Stimulated activated naive CD8-positive, alpha-beta T cell treated with anti-CD3 and anti-CD28 coated beads, Interleukin-15, Interleukin-2, amounts not matched to agents 100 ng/mL and 50 ng/mL, for 24 hours (primary cell): ENCODE measurements around the gene GMPR2.

ENCODE experiments used
- H3K27ac Mint-ChIP-seq: one replicate; pipeline ENCODE4 v1.8.0; 2021; ENCODE audit warnings: mild to moderate bottlenecking, mixed read lengths
- H3K27me3 Mint-ChIP-seq: one replicate; pipeline ENCODE4 v1.8.0; 2021; ENCODE audit warnings: mixed read lengths
- H3K36me3 Mint-ChIP-seq: one replicate; pipeline ENCODE4 v1.8.0; 2021; ENCODE audit warnings: low read depth, mixed read lengths
- H3K4me1 Mint-ChIP-seq: one replicate; pipeline ENCODE4 v1.8.0; 2021; ENCODE audit warnings: low read depth, mixed read lengths
- H3K4me3 Mint-ChIP-seq: one replicate; pipeline ENCODE4 v1.8.0; 2021; ENCODE audit warnings: mild to moderate bottlenecking, mixed read lengths
- H3K9me3 Mint-ChIP-seq: one replicate; pipeline ENCODE4 v1.8.0; 2021; ENCODE audit warnings: mixed read lengths

The GMPR2 gene

DNA sequence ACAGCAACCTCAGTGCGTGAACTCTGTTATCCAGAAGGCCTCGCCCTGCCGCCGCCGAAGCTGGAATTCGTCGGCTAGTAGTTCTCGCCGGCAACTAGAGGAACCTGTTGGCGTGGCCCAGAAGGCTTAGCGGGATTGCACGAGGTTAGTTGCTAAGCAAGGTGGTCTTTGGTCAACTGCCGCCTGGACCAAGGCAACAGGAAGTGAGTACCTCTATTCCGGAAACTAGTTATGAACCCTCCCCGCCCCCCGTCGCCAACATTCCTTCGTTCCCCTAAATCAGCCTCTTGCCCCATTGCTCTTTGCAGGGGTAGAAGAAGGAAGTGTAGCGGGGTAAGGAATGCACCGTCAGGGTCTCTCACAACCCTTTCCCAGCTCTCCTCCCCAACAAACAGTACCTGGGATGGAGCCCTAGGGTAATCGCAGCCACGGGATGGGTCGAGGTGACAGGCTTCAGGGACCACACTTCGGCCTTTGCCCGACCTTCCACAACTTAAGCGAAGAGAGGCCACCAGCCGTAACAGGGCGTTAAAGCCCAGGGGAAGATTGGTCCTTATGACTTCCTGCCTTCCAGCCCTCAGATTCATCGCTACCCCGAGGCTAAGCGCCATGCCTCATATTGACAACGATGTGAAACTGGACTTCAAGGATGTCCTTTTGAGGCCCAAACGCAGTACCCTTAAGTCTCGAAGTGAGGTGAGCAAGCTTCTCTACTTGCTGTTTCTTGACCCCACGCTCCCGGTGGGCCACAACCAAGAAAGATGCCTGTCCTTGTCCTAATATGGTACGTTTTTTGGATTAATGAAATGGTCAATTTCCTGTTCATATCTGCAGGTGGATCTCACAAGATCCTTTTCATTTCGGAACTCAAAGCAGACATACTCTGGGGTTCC lies at the start of gene GMPR2:
GMPR2 (plus strand) TSS at position 285 of the 893 bp plus-strand sequence; CDS start at position 610, 325 bp downstream.
- H3K4me1 Mint-ChIP-seq, result peaks cover 66% of the 10 kb centered on the region
- H3K27me3 Mint-ChIP-seq, result no peaks in the 10 kb centered on the region
- H3K27ac Mint-ChIP-seq, result peak within 1 kb of the TSS; percentile 91
- H3K36me3 Mint-ChIP-seq, result peaks cover 45% of the 10 kb centered on the region
- H3K9me3 Mint-ChIP-seq, result no peaks in the 10 kb centered on the region
- H3K4me3 Mint-ChIP-seq, result peak within 1 kb of the TSS; percentile 98

DNA sequence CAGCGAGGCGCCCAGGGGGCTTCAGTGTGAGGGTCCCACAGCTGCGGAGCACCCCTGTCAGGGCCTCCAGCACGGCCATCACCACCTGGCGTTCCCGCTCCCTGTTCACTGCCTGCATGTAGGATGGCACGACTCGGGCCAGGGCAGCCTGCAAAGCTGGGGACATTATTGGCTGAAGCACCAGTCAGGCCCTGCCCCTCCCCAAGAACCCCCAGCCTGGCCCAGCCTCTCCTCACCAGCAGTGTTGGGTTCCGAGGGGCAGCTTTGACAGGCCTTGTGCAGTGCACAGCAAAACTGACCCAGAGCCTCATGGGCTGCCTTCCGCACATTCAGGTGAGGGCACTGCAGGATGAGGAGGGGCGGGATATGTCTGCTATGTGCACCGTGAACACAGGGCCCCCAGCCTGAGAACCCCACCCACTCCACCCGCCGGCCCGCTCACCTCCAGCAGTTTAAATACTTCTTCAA lies 49.7 kb upstream of the GMPR2 start:
- Mint-ChIP-seq H3K9me3 (no peaks in the 10 kb centered on the region), H3K27ac (no peak overlapping the region), H3K27me3 (no peaks in the 10 kb centered on the region), H3K4me3 (no peak overlapping the region), H3K36me3 (peaks cover 63% of the 10 kb centered on the region), H3K4me1 (peaks cover 16% of the 10 kb centered on the region)

DNA sequence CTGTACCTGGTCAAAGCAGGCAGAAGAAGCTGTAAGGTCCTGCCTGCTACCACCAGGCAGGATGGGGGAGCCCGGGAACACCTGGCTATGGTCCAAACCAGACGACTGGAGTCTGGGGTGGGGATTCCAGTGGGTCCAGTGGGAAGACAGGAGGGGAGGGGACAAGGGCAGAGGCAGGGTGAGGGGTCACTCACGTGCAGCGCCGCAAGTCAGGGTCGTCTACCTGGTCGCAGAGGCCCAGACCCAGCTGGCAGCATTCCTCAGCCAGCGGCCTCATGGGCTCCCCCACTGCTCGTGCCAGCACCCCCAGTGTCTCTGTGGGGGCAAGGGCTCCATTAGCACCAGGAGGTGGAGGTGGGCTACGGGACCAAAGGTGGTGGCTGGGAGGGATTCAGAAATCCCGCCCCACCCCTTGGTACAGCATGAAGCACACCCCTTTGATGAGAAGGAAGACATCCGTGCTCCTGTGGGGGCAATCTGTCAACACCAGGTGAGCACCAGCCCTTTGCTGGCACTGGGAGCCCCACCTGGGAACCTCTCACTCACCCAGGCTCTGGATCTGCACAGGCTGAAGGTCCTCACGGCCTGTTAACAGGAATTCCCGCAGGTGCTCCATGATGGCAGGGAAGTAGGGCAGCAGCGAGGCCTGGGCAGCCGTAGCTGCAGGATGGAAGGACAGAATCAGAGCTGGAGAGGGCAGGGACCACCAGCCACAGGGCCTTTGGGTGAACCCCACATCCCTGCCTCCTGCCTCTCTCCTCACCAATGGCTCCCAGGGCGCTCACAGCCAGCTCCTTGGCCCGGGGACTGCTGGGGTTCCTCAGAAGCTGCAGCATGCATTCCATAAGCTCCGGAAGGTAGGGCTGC lies 48.4 kb upstream of the GMPR2 start:
- Mint-ChIP-seq H3K4me3 (no peak overlapping the region), H3K36me3 (peaks cover 57% of the 10 kb centered on the region), H3K27ac (no peak overlapping the region), H3K4me1 (peaks cover 23% of the 10 kb centered on the region), H3K27me3 (no peaks in the 10 kb centered on the region), H3K9me3 (no peaks in the 10 kb centered on the region)

DNA sequence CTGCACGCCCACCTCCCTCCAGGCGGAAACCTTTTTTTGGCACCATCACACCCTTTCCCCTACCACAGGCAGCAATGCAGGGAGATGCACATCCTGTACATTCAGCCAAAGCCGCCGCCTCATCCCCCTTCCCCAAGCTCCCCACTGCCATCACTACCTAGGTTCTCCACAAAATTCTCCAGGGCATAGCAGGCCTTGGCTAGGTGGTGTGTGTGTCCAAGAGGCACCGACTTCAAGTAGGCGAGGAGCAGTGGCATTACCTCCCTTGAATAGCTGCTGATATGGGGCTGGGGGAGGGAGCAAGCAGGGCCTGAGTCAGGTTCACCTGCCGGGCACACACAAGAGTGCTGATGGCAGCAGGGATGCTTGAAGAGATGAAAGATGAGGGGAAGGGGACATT lies 47.7 kb upstream of the GMPR2 start:
- H3K27ac Mint-ChIP-seq, result no peak overlapping the region
- no peaks in the 10 kb centered on the region for H3K27me3 Mint-ChIP-seq
- H3K4me3 Mint-ChIP-seq, result no peak overlapping the region
- H3K9me3 Mint-ChIP-seq, result no peaks in the 10 kb centered on the region
- peaks cover 54% of the 10 kb centered on the region for H3K36me3 Mint-ChIP-seq
- H3K4me1 Mint-ChIP-seq, result peaks cover 27% of the 10 kb centered on the region

DNA sequence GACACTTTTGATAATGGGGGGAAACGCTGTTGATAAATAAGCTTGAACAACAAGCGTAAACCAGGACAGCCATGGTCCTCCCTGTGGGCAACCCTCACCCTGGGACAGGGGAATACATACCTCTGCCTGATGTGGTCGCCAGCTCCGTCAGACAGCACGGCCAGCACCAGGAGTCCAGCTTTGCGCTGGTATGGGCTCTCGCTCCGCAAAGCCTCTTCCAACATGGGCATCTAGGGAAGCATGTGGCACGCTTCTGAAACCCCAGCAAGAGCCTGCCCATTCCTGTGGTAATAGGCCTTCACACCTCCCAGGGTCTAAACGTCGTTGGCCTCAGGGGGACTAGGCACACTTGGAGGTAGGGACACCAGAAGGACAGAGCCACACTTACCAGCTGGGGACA lies 47.0 kb upstream of the GMPR2 start:
- H3K27ac Mint-ChIP-seq, result peak overlapping the region; percentile 55
- no peaks in the 10 kb centered on the region for H3K27me3 Mint-ChIP-seq
- H3K4me3 Mint-ChIP-seq, result no peak overlapping the region
- no peaks in the 10 kb centered on the region for H3K9me3 Mint-ChIP-seq
- H3K4me1 Mint-ChIP-seq, result peaks cover 32% of the 10 kb centered on the region
- H3K36me3 Mint-ChIP-seq, result peaks cover 57% of the 10 kb centered on the region

DNA sequence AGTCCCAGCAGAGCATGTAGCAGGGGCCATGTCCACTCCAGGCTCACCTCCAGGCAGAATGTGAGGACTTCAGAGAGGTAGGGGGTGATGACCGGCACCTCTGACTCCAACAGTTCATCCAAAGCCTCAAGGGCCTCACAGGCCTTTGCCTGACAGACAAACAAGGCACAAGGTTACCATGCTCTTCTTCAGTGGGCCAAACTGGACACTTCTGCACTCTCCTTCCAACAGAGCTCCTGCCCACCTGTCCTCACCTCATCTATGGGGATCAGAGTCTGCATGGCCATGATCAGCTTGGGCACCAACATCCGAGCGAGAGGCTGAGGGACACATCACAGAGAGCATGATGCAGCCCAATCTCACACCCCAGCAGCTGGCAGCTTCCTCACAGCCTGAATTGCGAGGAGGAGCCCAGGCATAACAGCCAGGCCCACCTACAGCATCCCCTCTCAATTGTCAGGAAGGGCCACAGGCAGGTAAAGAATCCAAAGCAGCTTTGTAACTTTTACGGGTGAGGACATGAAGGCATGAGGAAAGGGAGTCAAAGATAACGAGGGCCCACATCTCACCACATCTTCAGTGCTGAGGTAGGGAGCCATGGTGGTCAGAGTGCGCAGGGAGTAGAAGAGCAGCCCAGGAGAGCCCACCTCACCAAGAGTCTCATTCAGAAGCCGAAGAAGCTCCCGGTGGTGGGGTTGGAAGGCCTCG lies 45.7 kb upstream of the GMPR2 start:
- Mint-ChIP-seq H3K36me3 (peaks cover 54% of the 10 kb centered on the region), H3K27me3 (no peaks in the 10 kb centered on the region), H3K27ac (peak overlapping the region; percentile 59), H3K4me1 (peaks cover 34% of the 10 kb centered on the region), H3K9me3 (no peaks in the 10 kb centered on the region), H3K4me3 (peak overlapping the region; percentile 90)

DNA sequence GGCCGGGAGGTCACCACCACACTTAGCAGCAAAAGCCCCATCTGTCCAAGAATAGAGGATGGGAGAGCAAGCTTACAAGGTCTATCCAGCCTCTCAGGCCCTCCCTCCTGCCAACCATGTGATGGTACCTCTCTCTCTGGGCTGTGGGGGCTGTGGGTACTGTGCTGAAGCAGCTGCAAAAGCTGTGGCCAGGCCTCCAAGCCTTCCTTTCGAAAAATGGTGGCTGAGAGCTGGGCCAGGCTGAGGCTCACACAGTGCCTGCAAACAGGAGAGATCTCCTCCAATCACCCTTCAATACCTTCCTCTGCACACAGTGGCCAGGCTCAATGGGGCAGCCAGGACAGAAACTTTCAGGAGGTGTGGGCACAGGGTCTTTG lies 45.2 kb upstream of the GMPR2 start:
- Mint-ChIP-seq H3K27me3 (no peaks in the 10 kb centered on the region), H3K27ac (peak overlapping the region; percentile 95), H3K36me3 (peaks cover 53% of the 10 kb centered on the region), H3K9me3 (no peaks in the 10 kb centered on the region), H3K4me1 (peaks cover 39% of the 10 kb centered on the region), H3K4me3 (peak overlapping the region; percentile 90)

DNA sequence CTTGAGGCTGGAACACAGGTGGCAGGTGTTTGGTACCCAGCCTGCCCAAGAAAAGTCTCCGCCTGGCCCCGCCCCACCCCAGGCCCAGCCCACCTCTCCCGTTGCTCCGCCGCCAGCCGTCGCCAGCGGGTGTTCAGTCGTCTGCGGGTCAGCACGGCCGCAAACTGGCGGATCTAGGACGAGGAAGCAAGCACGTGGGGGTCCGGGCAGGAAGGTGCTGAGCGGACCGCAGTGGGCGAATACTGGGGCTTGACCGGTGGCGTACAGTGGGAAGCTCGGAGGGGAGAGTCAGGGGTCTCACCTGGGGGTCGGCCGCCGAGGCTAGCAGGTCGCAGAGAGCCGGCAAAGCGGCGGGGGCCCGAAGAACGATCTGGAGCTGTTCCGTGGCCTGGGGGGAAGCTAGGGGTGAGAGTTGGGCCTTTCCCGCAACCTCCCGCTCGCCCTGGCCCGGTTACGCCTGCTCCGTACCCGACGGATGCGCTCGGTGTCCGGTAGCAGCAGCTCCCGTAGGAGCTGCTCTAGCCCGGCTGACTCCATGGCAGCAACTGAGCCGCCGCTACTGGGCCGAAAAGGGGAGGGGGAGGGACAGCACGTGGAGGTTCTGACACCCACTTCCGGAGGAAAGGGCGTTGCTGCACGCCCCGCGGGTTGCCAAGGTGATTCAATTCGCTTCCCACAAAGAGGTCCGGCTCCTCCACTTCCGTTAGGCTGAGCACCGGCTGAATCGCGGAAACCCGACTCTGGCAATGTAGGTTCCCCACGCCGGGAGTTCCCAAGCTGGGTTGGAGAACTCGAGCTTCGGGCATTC lies 44.3 kb upstream of the GMPR2 start, which contains the start of gene IPO4:
IPO4 (minus strand) TSS at position 566 of the 808 bp plus-strand sequence; CDS start at position 537, 29 bp downstream.
- peaks cover 53% of the 10 kb centered on the region for H3K36me3 Mint-ChIP-seq
- peak within 1 kb of the TSS; percentile 90 for H3K4me3 Mint-ChIP-seq
- peaks cover 46% of the 10 kb centered on the region for H3K4me1 Mint-ChIP-seq
- H3K9me3 Mint-ChIP-seq, result no peaks in the 10 kb centered on the region
- peak within 1 kb of the TSS; percentile 95 for H3K27ac Mint-ChIP-seq
- H3K27me3 Mint-ChIP-seq, result no peaks in the 10 kb centered on the region

DNA sequence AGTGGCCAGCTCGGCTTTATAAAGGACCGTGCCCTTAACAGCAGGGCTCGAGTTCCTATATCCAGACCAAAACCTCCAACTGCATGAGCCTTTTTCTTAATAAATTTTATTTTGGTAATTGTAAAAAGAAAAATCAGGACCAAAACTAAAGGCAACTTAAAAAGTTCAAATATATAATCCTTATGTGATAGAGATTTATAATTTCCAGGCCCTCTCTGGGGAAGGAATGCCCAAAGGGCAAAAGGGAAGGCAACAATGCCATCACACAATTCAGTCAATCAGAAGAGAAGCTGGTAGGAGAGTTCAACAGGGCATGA lies 43.7 kb upstream of the GMPR2 start:
- peaks cover 48% of the 10 kb centered on the region for H3K4me1 Mint-ChIP-seq
- H3K27me3 Mint-ChIP-seq, result no peaks in the 10 kb centered on the region

DNA sequence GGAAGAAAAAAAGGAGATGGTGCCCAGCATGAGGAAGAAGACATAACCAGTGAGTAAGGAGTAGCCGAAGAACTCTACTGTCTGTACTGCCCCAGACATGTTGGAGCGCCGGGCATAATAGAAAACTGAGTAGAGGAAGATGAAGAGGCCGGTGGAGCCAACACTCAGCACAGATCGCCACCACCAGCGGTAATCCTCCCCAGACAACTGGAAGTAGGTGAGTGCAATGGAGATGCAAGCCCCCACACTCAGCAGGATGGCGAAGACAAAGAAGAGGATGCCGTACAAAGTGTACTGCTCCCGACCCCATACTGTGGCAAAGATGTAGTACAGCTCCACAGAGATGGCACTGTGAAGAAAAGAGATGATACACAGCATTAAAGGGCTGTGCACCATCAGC lies 43.3 kb upstream of the GMPR2 start:
- H3K27ac Mint-ChIP-seq, result peak overlapping the region; percentile 95
- peaks cover 53% of the 10 kb centered on the region for H3K4me1 Mint-ChIP-seq
- peak overlapping the region; percentile 90 for H3K4me3 Mint-ChIP-seq
- peaks cover 50% of the 10 kb centered on the region for H3K36me3 Mint-ChIP-seq
- H3K9me3 Mint-ChIP-seq, result no peaks in the 10 kb centered on the region
- no peaks in the 10 kb centered on the region for H3K27me3 Mint-ChIP-seq

More for the DNA sequence above, 43.7 kb upstream of the GMPR2 start:
- Mint-ChIP-seq H3K4me3 (peak overlapping the region; percentile 90), H3K27ac (peak overlapping the region; percentile 95), H3K9me3 (no peaks in the 10 kb centered on the region), H3K36me3 (peaks cover 50% of the 10 kb centered on the region)

DNA sequence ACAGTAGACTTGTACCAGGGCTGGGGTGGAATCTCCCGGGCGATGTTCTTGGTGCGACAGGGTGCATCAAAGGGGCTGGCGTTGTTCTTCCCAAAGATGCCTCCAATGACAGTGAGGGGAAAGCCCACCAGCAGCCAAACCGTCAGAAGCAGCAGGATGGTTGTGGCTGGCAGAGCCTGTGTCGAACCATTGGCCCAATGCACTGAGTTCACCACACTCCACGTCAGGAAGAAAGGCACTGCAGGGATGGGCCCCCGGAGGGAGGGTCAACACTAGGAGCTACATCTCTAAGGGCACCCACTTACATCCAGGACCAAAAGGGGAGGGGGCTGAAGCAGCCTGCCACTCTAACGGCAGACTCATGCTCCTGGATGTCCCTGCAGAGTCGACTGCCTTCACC lies 42.3 kb upstream of the GMPR2 start:
- H3K36me3 Mint-ChIP-seq, result peaks cover 47% of the 10 kb centered on the region

DNA sequence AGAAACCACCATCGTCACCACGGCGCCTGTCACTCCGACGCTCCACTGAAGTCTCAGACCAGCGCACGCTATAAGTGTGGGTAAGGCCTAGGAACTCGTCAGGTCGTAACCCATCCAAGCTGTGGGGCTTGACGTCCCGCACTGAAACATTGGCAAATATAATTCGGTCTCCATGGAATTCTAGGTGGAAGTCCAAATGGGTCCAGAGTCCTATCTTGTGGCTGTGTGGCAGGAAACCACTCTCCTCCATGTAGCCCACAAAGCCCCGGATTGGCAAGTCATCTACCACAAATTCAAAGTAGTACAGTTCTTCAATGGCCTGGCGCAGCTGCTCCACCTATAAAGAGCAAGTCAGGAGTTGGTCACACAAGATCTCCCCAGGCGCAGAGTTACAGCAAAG lies 39.8 kb upstream of the GMPR2 start:
- no peaks in the 10 kb centered on the region for H3K9me3 Mint-ChIP-seq
- peaks cover 37% of the 10 kb centered on the region for H3K36me3 Mint-ChIP-seq
- peaks cover 61% of the 10 kb centered on the region for H3K4me1 Mint-ChIP-seq
- no peak overlapping the region for H3K27ac Mint-ChIP-seq
- H3K4me3 Mint-ChIP-seq, result no peak overlapping the region
- H3K27me3 Mint-ChIP-seq, result no peaks in the 10 kb centered on the region

More for the DNA sequence above, 42.3 kb upstream of the GMPR2 start:
- Mint-ChIP-seq H3K9me3 (no peaks in the 10 kb centered on the region), H3K27ac (no peak overlapping the region), H3K4me3 (no peak overlapping the region), H3K27me3 (no peaks in the 10 kb centered on the region), H3K4me1 (peaks cover 59% of the 10 kb centered on the region)

DNA sequence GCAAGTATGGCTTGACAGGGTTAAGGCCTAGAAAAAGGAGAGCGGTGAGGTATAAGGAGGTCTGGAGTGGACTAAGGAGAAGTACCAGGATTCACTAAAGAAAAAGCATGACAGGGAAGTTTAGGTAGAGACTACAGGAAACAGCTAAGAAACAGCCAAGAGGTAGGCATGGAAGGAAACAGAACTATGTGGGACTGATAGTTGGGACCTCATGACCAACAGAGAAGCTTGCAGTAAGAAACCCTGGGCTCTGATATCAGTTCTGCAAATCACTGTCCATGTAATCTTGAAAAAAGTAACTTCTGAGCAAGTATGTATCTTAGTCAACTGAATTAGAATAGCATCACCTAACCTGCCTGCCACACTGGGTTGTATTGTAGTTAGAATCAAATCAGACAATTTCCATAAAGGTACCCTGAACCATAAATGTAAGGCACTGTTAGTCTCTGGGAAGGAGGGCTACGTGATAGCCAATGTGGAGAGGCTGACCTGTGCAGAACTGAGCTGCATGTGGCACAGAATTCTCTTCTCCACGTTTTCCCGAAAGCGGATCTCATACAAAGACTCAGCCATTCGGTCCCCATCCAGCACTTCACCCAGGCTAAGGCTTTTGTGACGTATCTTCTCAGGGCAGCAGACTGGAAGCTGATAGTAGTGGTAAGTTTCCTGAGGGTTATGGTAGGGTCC lies 38.4 kb upstream of the GMPR2 start:
- Mint-ChIP-seq H3K27ac (peak overlapping the region; percentile 89), H3K36me3 (peaks cover 41% of the 10 kb centered on the region)

More for the DNA sequence above, 38.4 kb upstream of the GMPR2 start:
- H3K4me3 Mint-ChIP-seq, result peak overlapping the region; percentile 88
- H3K27me3 Mint-ChIP-seq, result no peaks in the 10 kb centered on the region
- H3K9me3 Mint-ChIP-seq, result no peaks in the 10 kb centered on the region
- H3K4me1 Mint-ChIP-seq, result peaks cover 64% of the 10 kb centered on the region
